NCI-H2029 (cell line): ENCODE results near the gene KAT6B.

Source experiments
- DNase-seq: peaks from one replicate; lab custom pipeline; 2025; lab: John Stamatoyannopoulos, UW

KAT6B gene

DNA sequence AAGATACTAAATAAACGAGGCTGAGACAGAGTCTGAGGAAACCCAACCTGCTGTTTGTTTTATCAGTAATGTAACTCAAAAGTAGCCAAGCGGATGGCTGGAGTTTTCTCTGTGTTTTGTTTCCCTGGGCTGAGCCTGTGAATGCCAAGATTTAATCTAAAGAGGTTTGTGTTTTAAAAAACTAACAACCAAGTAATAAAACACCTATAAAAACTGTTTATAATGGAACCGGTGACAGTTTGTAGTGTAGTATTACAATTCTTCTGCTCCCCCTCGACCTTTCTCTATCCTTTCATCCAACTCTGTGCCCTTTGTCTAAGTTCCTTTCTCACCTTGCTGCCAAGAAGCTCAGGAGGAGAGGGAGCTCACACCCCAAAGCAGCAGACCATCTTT lies 2.6 kb upstream of the KAT6B start:
- no peak for DNase-seq

- DNase-seq = no peak
These were observed 2.1 kb upstream of the KAT6B start for GRCh38 chr10:74824184-74824899.

GRCh38 chr10:74824900-74825370 lies 1.5 kb upstream of the KAT6B start:
- no peak for DNase-seq

- no peak for DNase-seq
These were observed 844 bp upstream of the KAT6B start for GRCh38 chr10:74825371-74826141.

DNA sequence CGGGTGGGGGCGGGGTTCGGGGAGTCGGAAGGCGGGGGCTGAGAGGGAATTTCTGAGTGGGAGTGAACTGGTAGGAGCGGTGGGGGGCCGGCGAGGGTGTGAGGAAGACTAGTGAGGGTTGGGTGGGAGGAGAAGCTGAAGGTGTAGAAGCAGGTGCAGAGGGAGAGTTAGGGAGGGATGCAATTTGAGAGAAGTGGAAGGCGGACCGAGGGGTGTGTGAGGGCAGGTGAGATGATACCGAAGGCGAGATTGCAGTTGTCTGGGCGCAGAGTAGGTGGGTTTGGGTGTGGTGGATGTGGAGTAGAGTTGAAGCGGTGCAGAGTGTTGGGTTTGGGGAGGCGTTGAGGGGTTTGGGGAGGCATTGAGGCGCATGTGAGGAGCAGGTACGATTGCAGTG lies 643 bp downstream of the KAT6B start:
- DNase-seq = no peak

- DNase-seq = no peak
These were observed 1.3 kb downstream of the KAT6B start for GRCh38 chr10:74827694-74828093.

- DNase-seq = no peak
These were observed 2.5 kb downstream of the KAT6B start for GRCh38 chr10:74828946-74829345.

GRCh38 chr10:74831518-74832120 lies 5.2 kb downstream of the KAT6B start:
- no peak for DNase-seq

DNA sequence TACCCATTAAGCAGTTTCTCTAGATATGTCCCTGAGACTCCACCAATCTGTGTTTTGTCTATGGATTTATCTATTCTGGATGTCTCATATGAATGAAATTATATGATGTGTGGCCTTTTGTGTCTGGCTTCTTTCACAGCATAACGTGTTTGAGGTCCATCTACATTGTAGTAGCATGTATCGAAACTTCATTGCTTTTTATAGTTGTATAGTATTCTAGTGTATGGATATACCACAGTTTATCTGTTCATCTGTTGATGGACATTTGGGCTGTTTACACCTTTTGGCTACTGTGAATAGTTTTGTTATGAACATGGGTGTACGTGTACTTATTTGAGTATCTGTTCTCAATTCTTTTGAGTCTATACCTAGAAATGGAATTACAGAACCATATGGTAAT lies 9.6 kb downstream of the KAT6B start:
- no peak for DNase-seq

DNA sequence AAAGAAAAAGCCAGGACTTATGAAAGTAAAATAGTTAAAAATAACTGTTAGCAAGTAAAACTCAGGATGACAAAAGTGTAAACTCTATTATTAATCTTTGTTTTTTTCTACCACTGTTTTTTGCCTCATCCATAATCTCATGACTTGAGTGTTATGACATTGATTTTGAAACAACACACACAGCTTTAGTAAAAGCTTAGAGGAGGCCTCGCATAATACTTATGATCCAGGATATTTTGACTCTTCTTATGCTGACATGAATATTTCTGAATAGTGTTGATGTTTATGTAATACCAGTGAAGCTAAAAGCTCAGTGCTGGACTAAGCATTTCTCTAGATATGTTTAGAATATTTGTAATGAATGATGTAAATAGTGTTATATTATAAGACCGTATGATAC lies 10.5 kb downstream of the KAT6B start:
- DNase-seq = no peak

DNA sequence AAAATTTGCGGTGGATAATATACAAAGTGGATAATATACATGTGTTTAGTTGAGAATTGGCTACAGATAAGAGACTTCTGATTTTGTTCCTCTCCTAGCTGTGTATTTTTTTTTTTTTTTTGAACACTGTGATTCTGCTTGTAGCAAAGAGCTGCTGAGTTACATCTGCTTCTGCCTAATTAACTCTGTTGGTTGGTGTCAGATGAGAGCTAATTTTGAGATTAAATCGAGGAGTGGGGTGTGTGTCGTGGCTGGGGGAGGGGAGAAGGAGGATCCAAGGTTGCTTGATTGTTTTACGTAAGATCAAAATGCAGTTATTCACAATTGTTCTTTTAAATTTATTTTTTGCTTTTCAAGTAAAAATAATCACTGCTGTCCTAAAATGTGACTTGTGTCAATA lies 11.3 kb downstream of the KAT6B start:
- DNase-seq = no peak

- no peak for DNase-seq
These were observed 13.3 kb downstream of the KAT6B start for GRCh38 chr10:74839708-74840107.

DNA sequence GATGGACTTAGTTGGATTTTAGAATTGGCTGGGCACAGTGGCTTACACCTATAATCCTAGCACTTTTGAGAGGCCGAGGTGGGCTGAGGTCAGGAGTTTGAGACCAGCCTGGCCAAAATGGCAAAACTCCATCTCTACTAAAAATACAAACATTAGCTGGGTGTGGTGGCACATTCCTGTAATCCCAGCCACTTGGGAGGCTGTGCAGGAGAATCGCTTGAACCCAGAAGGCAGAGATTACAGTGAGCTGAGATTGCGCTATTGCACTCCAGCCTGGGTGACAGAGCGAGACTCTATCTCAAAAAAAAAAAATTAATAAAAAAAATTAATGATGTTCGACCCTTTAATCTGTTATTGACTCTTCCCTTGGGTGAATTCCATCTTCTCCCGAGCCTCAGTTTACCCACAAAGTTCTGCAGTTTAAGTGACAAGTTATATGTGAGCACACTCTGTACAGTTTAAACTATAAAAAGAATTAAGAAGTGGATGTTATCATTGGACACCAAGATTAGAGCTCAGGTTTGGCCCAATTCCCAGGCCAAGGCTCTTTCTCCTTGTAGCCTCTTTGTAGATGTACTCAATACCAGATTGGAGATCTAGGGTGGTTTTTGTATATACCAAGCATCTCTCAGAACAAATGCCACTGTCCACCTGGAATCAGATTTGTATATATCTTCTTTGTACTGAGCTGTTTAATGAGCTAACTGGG lies 15.0 kb downstream of the KAT6B start:
- no peak for DNase-seq

DNA sequence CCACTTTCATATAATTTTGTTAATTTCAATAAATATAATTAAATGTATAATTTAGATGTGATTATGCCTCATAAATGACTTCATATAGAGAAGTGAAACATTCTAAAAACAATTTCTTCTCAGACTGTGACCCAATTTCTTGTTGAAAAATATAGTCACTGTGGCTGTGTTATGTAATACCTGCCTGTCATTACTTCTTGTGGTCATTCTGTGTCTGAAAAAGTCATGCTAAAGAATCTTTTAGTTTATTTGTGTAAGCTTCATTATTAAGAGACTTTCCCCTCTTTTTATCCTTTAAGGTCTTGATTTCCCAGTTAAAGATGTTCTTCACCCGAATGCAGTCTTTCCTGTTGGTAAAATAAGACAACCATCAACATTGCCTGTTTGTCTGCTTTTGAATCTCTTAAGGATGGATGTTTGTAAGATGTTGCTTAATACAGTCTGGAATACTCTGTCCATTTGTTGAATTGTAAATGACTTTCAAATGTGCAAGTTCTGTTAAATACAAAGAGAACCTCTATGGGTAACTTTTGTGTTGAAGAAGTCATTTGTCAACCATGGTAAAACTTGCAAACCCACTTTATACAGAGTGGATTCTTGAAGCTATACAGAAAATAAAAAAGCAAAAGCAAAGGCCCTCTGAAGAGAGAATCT lies 16.0 kb downstream of the KAT6B start:
- no peak for DNase-seq

GRCh38 chr10:74846958-74847357 lies 20.6 kb downstream of the KAT6B start:
- DNase-seq = no peak

- no peak for DNase-seq
These were observed 25.4 kb downstream of the KAT6B start for GRCh38 chr10:74851831-74852230.

GRCh38 chr10:74852381-74852780 lies 26.0 kb downstream of the KAT6B start:
- DNase-seq = no peak

DNA sequence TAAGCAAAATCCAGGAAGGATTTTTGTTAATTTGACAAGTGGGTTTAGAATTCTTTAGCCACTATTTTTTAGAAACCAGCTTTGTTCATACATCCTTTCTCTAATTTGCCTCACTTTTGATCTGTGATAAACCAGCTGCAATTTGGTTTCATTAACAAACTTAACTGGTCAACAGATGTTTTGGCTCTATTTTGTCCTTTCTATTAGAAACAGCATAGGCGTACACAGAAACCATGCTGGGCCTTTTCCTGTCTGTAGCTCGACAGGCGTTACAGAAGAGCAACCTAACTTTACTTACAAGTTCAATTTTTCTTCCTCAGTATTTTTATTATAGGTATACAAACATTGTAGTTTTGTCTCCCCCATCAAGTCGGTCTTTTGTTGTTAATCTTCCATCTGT lies 28.2 kb downstream of the KAT6B start:
- DNase-seq = no peak

DNA sequence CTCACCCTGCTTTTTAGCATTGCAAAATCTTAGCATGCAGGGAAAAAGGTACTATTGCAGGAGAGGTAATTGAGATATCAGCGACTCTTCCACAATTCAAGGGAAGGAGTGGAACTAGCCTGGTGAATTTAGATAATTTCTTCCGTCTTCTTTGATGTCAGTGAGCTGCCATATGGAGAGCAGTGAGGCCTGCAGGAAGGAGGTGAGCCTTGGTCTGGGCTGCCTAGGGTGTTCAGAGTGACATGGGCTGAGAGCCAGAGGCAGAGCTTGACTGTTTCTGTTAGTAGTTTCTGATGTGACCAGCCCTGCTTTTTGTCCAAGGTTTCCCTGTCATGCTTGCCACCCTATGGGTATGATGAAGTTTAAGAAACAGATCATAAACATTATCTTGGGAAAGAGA lies 28.6 kb downstream of the KAT6B start:
- no peak for DNase-seq

DNA sequence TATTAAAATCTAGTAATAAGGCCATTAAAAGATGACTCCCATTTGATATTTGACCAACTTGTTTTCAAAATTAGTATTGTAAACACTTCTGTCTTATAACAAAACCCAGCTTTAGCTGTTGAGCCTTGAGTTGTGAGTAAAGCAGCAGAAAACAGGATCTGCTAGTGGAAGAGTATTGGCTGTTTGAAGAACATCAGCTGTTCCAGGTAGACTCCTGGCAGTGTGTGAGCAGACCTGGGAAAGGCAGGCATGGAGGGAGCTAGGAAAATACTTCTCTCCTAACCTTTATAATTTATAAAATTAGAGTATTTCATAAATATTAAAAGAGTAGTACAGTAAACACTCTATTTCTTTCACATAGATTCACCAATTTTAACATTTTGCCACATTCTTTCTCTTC lies 29.0 kb downstream of the KAT6B start:
- DNase-seq = no peak

DNA sequence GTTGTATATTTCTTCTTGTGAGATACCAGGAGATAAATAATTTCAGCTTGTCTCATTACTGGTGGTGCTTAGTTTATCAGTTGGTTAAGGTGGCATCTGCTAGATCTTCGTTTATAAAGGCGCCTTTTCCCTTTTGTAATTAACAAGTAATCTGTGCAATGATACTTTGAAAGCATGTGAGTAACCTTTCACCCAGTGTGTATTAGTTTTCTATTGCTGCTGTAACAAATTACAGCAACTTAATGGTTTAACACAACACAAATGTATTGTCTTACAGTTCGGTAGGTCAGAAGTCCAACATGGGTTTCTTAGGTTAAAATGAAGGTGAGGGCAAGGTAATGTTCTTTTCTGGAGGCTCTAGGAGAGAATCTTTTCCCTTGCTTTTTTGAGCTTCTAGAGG lies 30.5 kb downstream of the KAT6B start:
- DNase-seq = no peak

DNA sequence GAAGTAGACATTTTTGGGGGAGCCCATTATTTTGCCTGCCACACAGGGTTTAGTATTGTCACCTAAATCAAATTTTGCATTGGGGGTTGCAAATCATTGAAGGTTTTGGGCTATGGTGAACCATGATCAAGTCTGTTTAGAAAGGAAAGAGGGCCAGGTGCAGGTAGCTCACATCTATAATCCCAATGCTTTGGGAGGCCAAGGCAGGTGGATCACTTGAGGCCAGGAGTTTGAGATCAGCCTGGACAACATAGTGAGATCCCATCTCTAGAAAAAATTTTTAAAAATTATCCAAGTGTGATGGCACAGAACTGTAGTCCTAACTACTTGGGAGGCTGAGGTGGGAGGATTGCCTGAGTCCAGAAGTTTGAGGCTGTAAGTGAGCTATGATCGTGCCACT lies 31.2 kb downstream of the KAT6B start:
- DNase-seq = no peak
